A549 (cell line): ENCODE data around the gene GSK3B. TPM values are rescaled to one million over a fixed set of nuclear protein-coding genes. Genes with fewer than 3 reads are reported as not detected.

Experiments
- ATAC-seq, 2 experiments: fragments of 200-7000 bp in 1 of 2; fragments of >200 bp in 1 of 2; cut with Nextera tagmentation in 1 of 2; cut with Tn5 transposase in 1 of 2; 3 replicates each; pipeline versions ENCODE4 v1.8.0 to v1.9.1; 2018 to 2020; ENCODE audit warnings: mild to moderate bottlenecking in 1 of 2, moderate library complexity in 1 of 2
- CTCF ChIA-PET: fragments of 300-600 bp; sonication (Branson Sonifier 250); formaldehyde crosslinking; extraction: SDS; loops from one replicate; lab custom pipeline; 2021; ENCODE audit warnings: antibody characterized with exemption, inconsistent platforms; lab: Yijun Ruan, JAX
- POLR2A ChIA-PET: fragments of 350-600 bp; formaldehyde crosslinking; extraction: SDS; loops from one replicate; lab custom pipeline; 2021; ENCODE audit warnings: antibody characterized with exemption, inconsistent platforms; lab: Yijun Ruan, JAX
- DNase-seq, 2 experiments: peaks; one replicate each; pipeline versions ENCODE4 v3.0.0 to v3.0.0-alpha.2; 2011 to 2016; ENCODE audit warnings: low read depth in 1 of 2, low spot score in 1 of 2
- FAIRE-seq: peaks from 2 replicates; lab custom pipeline; 2011; peaks lifted over from hg19 to GRCh38; lab: Jason Lieb, UNC
- H3K27ac ChIP-seq, 2 experiments: fragments of >200 bp; sonication (Bioruptor Twin); formaldehyde crosslinking; 3 replicates each; pipeline ENCODE4 v1.5.1; 2016 to 2017
- H3K4me1 ChIP-seq: fragments of >200 bp; sonication (Bioruptor Twin); formaldehyde crosslinking; 3 replicates; pipeline ENCODE4 v1.6.1; 2016
- H3K4me2 ChIP-seq: fragments of >200 bp; sonication (Bioruptor Twin); formaldehyde crosslinking; 3 replicates; pipeline ENCODE4 v1.6.1; 2016
- H3K4me3 ChIP-seq: fragments of >200 bp; sonication (Bioruptor Twin); formaldehyde crosslinking; 3 replicates; pipeline ENCODE4 v1.5.1; 2016
- H3K9me3 ChIP-seq: fragments of >200 bp; sonication (Bioruptor Twin); formaldehyde crosslinking; 3 replicates; pipeline ENCODE4 v1.6.1; 2016
- CBX8 ChIP-seq: fragments of 200-600 bp; sonication (generic); IDR thresholded peaks from 2 replicates; pipeline ENCODE4 v1.6.1; 2016
- E2F6 ChIP-seq: IDR thresholded peaks from 2 replicates; pipeline ENCODE4 v1.6.1; 2012; ENCODE audit warnings: low read depth, borderline replicate concordance
- EHF ChIP-seq: fragments of 250-450 bp; sonication (Bioruptor Pico); IDR thresholded peaks from 2 replicates; pipeline ENCODE4 v1.5.0; 2020; ENCODE audit warnings: mild to moderate bottlenecking
- ELK1 ChIP-seq: fragments of 150-350 bp; IDR thresholded peaks from 2 replicates; pipeline ENCODE4 v1.6.1; 2014; ENCODE audit warnings: low read depth, mild to moderate bottlenecking, low read length
- FOSB ChIP-seq: fragments of 250-450 bp; sonication (Bioruptor Pico); IDR thresholded peaks from 2 replicates; pipeline ENCODE4 v1.5.0; 2020; ENCODE audit warnings: mild to moderate bottlenecking, moderate library complexity
- FOSL2 ChIP-seq, 2 experiments: fragments of 450-650 bp in 1 of 2; fragments of >200 bp in 1 of 2; sonication (Bioruptor Twin) in 1 of 2; formaldehyde crosslinking; IDR thresholded peaks; 2 replicates each; pipeline versions ENCODE4 v1.5.0 to v1.6.1; 2016 to 2020; ENCODE audit warnings: mild to moderate bottlenecking in 1 of 2, moderate library complexity in 1 of 2
- HES2 ChIP-seq: fragments of >200 bp; sonication (Bioruptor Twin); formaldehyde crosslinking; IDR thresholded peaks from 2 replicates; pipeline ENCODE4 v1.6.1; 2016
- HOXA7 ChIP-seq: fragments of 250-450 bp; sonication (Bioruptor Pico); IDR thresholded peaks from 2 replicates; pipeline ENCODE4 v1.5.0; 2020; ENCODE audit warnings: mild to moderate bottlenecking, moderate library complexity
- HOXB13 ChIP-seq: fragments of 250-450 bp; sonication (Bioruptor Pico); IDR thresholded peaks from 2 replicates; pipeline ENCODE4 v1.5.0; 2020; ENCODE audit warnings: low read depth, mild to moderate bottlenecking, moderate library complexity
- JUNB ChIP-seq: fragments of >200 bp; sonication (Bioruptor Twin); formaldehyde crosslinking; IDR thresholded peaks from 2 replicates; pipeline ENCODE4 v1.6.1; 2016
- MAZ ChIP-seq: fragments of 150-350 bp; IDR thresholded peaks from 2 replicates; pipeline ENCODE4 v1.6.1; 2014; ENCODE audit warnings: antibody characterized with exemption, low read depth, low read length, borderline replicate concordance
- NFE2L2 ChIP-seq: fragments of 150-350 bp; conservative IDR thresholded peaks from 2 replicates; pipeline ENCODE4 v1.6.1; 2014; ENCODE audit warnings: low read length
- NR3C1 ChIP-seq: fragments of >200 bp; sonication (Bioruptor Twin); formaldehyde crosslinking; IDR thresholded peaks from 3 replicates; pipeline ENCODE4 v1.6.1; 2017
- PBX3 ChIP-seq: IDR thresholded peaks from 2 replicates; pipeline ENCODE4 v1.6.1; 2012
- PHF8 ChIP-seq: fragments of 200-600 bp; sonication (generic); IDR thresholded peaks from 2 replicates; pipeline ENCODE4 v1.6.1; 2016; ENCODE audit warnings: low read depth, mild to moderate bottlenecking, antibody characterized with exemption, moderate library complexity, borderline replicate concordance
- POLR2A ChIP-seq: IDR thresholded peaks from 2 replicates; pipeline ENCODE4 v1.6.1; 2012; ENCODE audit warnings: mild to moderate bottlenecking, low read length
- RAD21 ChIP-seq, 2 experiments: fragments of >200 bp in 1 of 2; sonication (Bioruptor Twin) in 1 of 2; formaldehyde crosslinking in 1 of 2; IDR thresholded peaks in 1 of 2; conservative IDR thresholded peaks in 1 of 2; 2 replicates in 1 of 2; 3 replicates in 1 of 2; pipeline ENCODE4 v1.6.1; 2012 to 2018; ENCODE audit warnings: inconsistent platforms in 1 of 2
- RARB ChIP-seq: fragments of 250-450 bp; sonication (Bioruptor Pico); IDR thresholded peaks from 2 replicates; pipeline ENCODE4 v1.8.0; 2021; ENCODE audit warnings: mild to moderate bottlenecking, moderate library complexity
- REST ChIP-seq: fragments of 200-600 bp; sonication (generic); IDR thresholded peaks from 2 replicates; pipeline ENCODE4 v1.6.1; 2016; ENCODE audit warnings: antibody characterized with exemption, mild to moderate bottlenecking, moderate library complexity
- SMC3 ChIP-seq: fragments of >200 bp; sonication (Bioruptor Twin); formaldehyde crosslinking; IDR thresholded peaks from 3 replicates; pipeline ENCODE4 v1.6.1; 2018; ENCODE audit warnings: inconsistent platforms
- SREBF2 ChIP-seq: fragments of 450-650 bp; IDR thresholded peaks from 2 replicates; pipeline ENCODE4 v1.6.1; 2014; ENCODE audit warnings: mild to moderate bottlenecking, moderate library complexity
- ZFP36 ChIP-seq: fragments of 450-650 bp; IDR thresholded peaks from 2 replicates; pipeline ENCODE4 v1.6.1; 2014; ENCODE audit warnings: borderline replicate concordance; ENCODE audit not compliant: partially characterized antibody
- WGBS: methylation state at CpG from one replicate; pipeline ENCODE4 v1.1.6; 2017; ENCODE audit errors: missing lambda C conversion rate; 5-methylcytosine and 5-hydroxymethylcytosine counted together
- polyA plus RNA-seq, 4 experiments: library from polyadenylated mRNA; depleted of rRNA in 3 of 4; stranded (reverse); fragments of >200 nt; fragmentation: RNase III in 1 of 4; extraction: RNeasy Plus Mini Kit Qiagen cat#74134 plus additional on column Dnase treatment in 1 of 4; gene quantifications; 2 replicates in 3 of 4; 3 replicates in 1 of 4; pipeline ENCODE4 v1.2.3, GENCODE V29; 2011 to 2017

Gene GSK3B
- polyA plus RNA-seq, 2 of the 4 experiments (the other 2 are of a cell fraction): 30.0 to 49.8 TPM

GRCh38 chr3:120100711-120101110 lies 6.5 kb upstream of the GSK3B start (continued):
- TF ChIP-seq FOSL2 (IDR thresholded peaks at IDR 0.05): no peak
- TF ChIP-seq FOSL2 (CRISPR knock-in tag; IDR thresholded peaks at IDR 0.05): no peak

- POLR2A ChIA-PET: no interaction called here
- peaks cover 20% of the 10 kb centered on the region for H3K4me1 ChIP-seq
- no peak overlapping the region for H3K4me2 ChIP-seq
- DNase-seq (no peak), ATAC-seq (no peak), FAIRE-seq (no peak)
- no peaks in the 10 kb centered on the region for H3K9me3 ChIP-seq
- H3K4me3 ChIP-seq: no peak overlapping the region
- TF ChIP-seq CBX8 (no peak), SMC3 (no peak), MAZ (no peak)
- CTCF ChIA-PET: interaction anchor here (0.6 to 0.7 kb wide), 2 partner anchors 11 to 206 kb away, joined by 3 to 4 read pairs; no protein-coding TSS in a partner anchor
- H3K27ac ChIP-seq: no peak overlapping the region
Measured at GRCh38 chr3:120098710-120099109, 4.5 kb upstream of the GSK3B start.

GRCh38 chr3:120095979-120096426 lies 1.8 kb upstream of the GSK3B start:
- FAIRE-seq (no peak), DNase-seq (no peak), ATAC-seq (no peak)
- peak overlapping the region; percentile 95 to 99 for H3K27ac ChIP-seq
- no peaks in the 10 kb centered on the region for H3K9me3 ChIP-seq
- 0% methylated on average over 1 of the region's 1 CpG for WGBS
- ChIA-PET CTCF (interaction anchor here (0.9 to 2.2 kb wide), 3 partner anchors 34 to 204 kb away, joined by 3 to 8 read pairs (median 3); no protein-coding TSS in a partner anchor), POLR2A (interaction anchor here (0.6 to 3.0 kb wide), 50 partner anchors 8 to 632 kb away, joined by 3 to 49 read pairs (median 4); partner anchors contain the start of genes LRRC58, TIMMDC1 and TMEM39A)
- TF ChIP-seq HOXB13 (no peak), NFE2L2 (no peak), JUNB (no peak), ZFP36 (no peak), FOSL2 (IDR thresholded peaks at IDR 0.05) (no peak), FOSL2 (CRISPR knock-in tag; IDR thresholded peaks at IDR 0.05) (no peak), EHF (no peak), CBX8 (no peak)
- H3K4me3 ChIP-seq: peak overlapping the region; percentile 80
- H3K4me2 ChIP-seq: peak overlapping the region; percentile 91
- peaks cover 18% of the 10 kb centered on the region for H3K4me1 ChIP-seq

GRCh38 chr3:120095226-120095978 lies 1.2 kb upstream of the GSK3B start:
- DNase-seq: peak; percentile 79 to 95
- Histone ChIP-seq H3K4me1 (peaks cover 19% of the 10 kb centered on the region), H3K9me3 (no peaks in the 10 kb centered on the region), H3K27ac (peak overlapping the region; percentile 95 to 99), H3K4me3 (peak overlapping the region; percentile 80), H3K4me2 (peak overlapping the region; percentile 91)
- no peak for FAIRE-seq
- POLR2A ChIA-PET: interaction anchor here (0.6 to 3.0 kb wide), 56 partner anchors 7 to 632 kb away, joined by 3 to 49 read pairs (median 4); partner anchors contain the start of genes LRRC58, TIMMDC1 and TMEM39A
- CTCF ChIA-PET: interaction anchor here (1.2 to 2.2 kb wide), 3 partner anchors 26 to 203 kb away, joined by 3 to 8 read pairs (median 3); no protein-coding TSS in a partner anchor
- 0% methylated on average over 13 of the region's 58 CpGs for WGBS
- ATAC-seq: peak; percentile 65 to 80
- TF ChIP-seq RARB (CRISPR knock-in tag) (0 out of 2 replicates have a peak, but pooled peaks have one; percentile 51), PBX3 (no peak; the same call in none of the 2 replicates), POLR2A (peak; percentile 90), SREBF2 (no peak), E2F6 (peak; percentile 51), RAD21 (conservative IDR thresholded peaks at IDR 0.05 in 1 of 2, IDR thresholded peaks at IDR 0.05 in 1 of 2) (peak; percentile 12 to 28; a peak in 1 of 5 replicates), HOXA7 (CRISPR knock-in tag) (peak; percentile 46; the same call in 1 of the 2 replicates), HES2 (no peak), PHF8 (peak; percentile 100), NR3C1 (no peak), FOSB (CRISPR knock-in tag) (peak; percentile 52; the same call in 1 of the 2 replicates), MAZ (peak; percentile 81; the same call in 1 of the 2 replicates), REST (peak; percentile 40), NFE2L2 (no peak), ELK1 (no peak)
